Adipocyte (in vitro differentiated cells): ENCODE measurements around the gene MLLT6.

Experiments
- DNase-seq: peaks from one replicate; pipeline ENCODE4 v3.0.0-alpha.2; 2015; ENCODE audit warnings: low read depth
- H3K27me3 ChIP-seq: replicated peaks from 2 replicates; pipeline ENCODE4 v1.7.0; 2013; ENCODE audit warnings: mild to moderate bottlenecking, low read length, moderate library complexity; ENCODE audit not compliant: control insufficient read depth, insufficient read depth
- H3K36me3 ChIP-seq: 2 replicates; pipeline ENCODE4 v1.7.0; 2013; ENCODE audit warnings: low read length, mild to moderate bottlenecking, moderate library complexity; ENCODE audit not compliant: control insufficient read depth, insufficient read depth, severe bottlenecking
- H3K4me1 ChIP-seq: 2 replicates; pipeline ENCODE4 v1.7.0; 2013; ENCODE audit warnings: mild to moderate bottlenecking, low read length, moderate library complexity; ENCODE audit not compliant: control insufficient read depth, insufficient read depth
- H3K4me3 ChIP-seq: 2 replicates; pipeline ENCODE4 v1.7.0; 2013; ENCODE audit warnings: mild to moderate bottlenecking, low read length, moderate library complexity
- H3K9ac ChIP-seq: 2 replicates; pipeline ENCODE4 v1.7.0; 2013; ENCODE audit warnings: mild to moderate bottlenecking, low read length, moderate library complexity
- H3K9me3 ChIP-seq: 2 replicates; pipeline ENCODE4 v1.7.0; 2013; ENCODE audit warnings: mild to moderate bottlenecking, low read length, moderate library complexity; ENCODE audit not compliant: control insufficient read depth

MLLT6 gene

GRCh38 chr17:38742411-38743308 is 37.6 kb downstream of the MLLT6 start:
- peak; percentile 76 for DNase-seq
- H3K27me3 ChIP-seq = no peaks in the 10 kb centered on the region
- H3K9me3 ChIP-seq = no peaks in the 10 kb centered on the region
- peaks cover 22% of the 10 kb centered on the region for H3K36me3 ChIP-seq
- H3K9ac ChIP-seq = peak overlapping the region; percentile 29
- peaks cover 28% of the 10 kb centered on the region for H3K4me1 ChIP-seq
- H3K4me3 ChIP-seq = no peak overlapping the region

DNA sequence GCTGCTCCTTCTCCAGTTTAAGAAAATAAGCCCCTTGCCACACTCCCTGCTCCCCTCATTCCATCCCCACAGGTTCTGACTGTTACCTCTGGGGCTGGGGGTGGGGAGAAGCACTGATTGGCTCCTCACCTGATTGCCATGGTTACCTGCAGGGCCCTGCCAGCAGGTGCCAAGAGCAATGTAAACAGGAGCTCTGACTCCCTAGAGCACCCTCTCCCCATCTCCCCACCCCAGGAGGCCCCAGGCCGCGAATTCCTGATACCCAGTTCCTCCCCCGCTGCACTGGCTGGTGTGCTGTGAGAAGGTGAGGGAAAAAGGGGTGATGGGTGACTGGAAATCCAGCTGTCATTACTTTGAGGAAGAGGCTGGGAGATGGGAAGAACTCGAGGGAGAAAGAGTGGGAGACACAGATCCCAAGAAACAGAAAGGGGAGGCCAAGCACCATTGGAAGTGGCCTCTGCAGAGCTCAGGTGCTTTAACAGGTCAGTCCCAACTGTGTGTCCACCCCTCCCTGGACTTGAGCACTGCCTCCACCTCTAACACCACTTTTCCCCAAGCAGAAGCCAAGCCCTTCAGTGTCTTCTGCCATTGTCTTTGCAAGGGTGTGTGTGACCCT is 38.6 kb downstream of the MLLT6 start:
- no peak for DNase-seq
- Histone ChIP-seq H3K9ac (no peak overlapping the region), H3K27me3 (no peaks in the 10 kb centered on the region), H3K36me3 (peaks cover 14% of the 10 kb centered on the region), H3K9me3 (no peaks in the 10 kb centered on the region), H3K4me3 (no peak overlapping the region), H3K4me1 (peaks cover 32% of the 10 kb centered on the region)

GRCh38 chr17:38745545-38745944 is 40.5 kb downstream of the MLLT6 start:
- Histone ChIP-seq H3K4me1 (peaks cover 44% of the 10 kb centered on the region), H3K9me3 (no peaks in the 10 kb centered on the region), H3K36me3 (no peaks in the 10 kb centered on the region), H3K4me3 (no peak overlapping the region), H3K27me3 (no peaks in the 10 kb centered on the region), H3K9ac (no peak overlapping the region)
- no peak for DNase-seq

DNA sequence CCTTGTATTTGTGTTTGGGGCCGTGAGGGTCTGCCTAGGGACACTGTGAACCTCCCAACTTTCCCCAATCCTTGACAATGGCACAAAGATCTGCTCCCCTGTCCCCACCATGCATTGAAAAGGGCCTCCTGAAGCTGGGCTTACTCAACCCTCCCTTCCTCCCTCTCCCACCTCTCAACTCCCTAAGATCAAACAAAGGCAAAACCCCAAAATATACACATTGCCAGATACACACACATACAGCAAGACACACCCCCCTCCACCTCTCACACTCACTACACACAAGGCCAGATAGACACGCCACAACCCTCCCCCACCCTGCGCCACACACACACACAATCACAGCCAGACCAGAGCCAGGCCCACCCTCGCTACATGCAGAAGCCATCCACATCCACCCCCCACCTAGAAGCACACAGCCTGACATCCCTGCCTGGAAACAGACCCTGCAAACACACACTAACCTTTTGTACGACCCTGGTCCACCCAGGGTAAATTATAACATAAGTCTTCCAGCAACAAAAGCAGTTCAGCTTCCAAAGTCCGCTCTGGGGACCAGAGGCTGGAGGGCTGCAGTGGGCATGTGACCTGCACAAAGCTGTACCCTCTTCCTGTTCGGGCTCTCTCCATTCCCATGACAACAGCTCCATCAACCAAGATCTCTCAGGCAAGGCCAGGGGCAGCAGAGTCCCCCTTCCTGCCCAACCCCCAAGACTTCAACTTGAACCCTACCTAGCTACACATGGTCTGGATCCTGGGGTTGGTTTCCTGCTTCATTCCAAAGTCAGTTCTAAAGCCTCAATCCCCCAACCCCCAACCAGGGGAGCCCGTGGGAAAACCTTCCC is 41.2 kb downstream of the MLLT6 start:
- peaks cover 45% of the 10 kb centered on the region for H3K4me1 ChIP-seq
- peak overlapping the region; percentile 95 for H3K9ac ChIP-seq
- DNase-seq = no peak
- H3K9me3 ChIP-seq = no peaks in the 10 kb centered on the region
- peak overlapping the region; percentile 97 for H3K4me3 ChIP-seq
- H3K36me3 ChIP-seq = no peaks in the 10 kb centered on the region
- H3K27me3 ChIP-seq = no peaks in the 10 kb centered on the region

GRCh38 chr17:38746849-38747462 is 41.9 kb downstream of the MLLT6 start:
- Histone ChIP-seq H3K9me3 (no peaks in the 10 kb centered on the region), H3K4me3 (peak overlapping the region; percentile 97), H3K4me1 (peaks cover 45% of the 10 kb centered on the region), H3K27me3 (no peaks in the 10 kb centered on the region), H3K9ac (peak overlapping the region; percentile 95), H3K36me3 (no peaks in the 10 kb centered on the region)
- DNase-seq = peak; percentile 42

DNA sequence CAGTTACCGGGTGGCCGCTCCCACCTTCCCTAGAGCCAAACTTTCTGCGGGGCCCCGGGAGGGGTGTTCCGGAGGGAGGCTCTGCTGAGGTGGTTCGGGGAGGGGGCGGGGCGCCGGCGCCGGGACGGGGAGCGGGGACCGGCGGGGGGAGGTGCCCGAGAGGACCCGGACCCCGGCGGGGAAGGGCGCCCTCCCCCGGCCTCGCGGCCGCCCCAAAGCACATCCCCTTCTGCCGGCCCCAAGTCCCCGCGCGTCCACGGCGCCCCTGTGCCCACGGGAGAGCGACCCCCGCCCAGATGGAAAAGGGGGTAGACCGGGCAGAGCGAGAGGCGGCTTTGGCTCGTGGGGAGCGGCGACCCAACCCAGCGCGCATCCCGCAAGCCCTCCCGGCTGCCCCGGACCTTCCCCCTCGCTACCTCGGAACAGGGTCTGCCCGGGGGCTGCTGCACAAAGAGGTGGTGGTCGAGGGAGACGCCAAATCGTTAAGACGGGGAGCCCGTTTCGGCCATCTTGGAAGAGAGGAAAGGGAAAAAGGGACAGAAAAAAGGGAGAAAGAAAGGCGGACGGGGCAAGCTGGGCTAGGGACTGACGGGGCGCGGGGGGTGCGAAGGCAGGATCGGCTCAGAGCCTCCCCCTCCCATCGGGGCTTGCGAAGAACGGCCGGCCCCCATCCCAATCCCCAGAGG is 42.5 kb downstream of the MLLT6 start:
- Histone ChIP-seq H3K9ac (peak overlapping the region; percentile 95), H3K4me3 (peak overlapping the region; percentile 97)

DNA sequence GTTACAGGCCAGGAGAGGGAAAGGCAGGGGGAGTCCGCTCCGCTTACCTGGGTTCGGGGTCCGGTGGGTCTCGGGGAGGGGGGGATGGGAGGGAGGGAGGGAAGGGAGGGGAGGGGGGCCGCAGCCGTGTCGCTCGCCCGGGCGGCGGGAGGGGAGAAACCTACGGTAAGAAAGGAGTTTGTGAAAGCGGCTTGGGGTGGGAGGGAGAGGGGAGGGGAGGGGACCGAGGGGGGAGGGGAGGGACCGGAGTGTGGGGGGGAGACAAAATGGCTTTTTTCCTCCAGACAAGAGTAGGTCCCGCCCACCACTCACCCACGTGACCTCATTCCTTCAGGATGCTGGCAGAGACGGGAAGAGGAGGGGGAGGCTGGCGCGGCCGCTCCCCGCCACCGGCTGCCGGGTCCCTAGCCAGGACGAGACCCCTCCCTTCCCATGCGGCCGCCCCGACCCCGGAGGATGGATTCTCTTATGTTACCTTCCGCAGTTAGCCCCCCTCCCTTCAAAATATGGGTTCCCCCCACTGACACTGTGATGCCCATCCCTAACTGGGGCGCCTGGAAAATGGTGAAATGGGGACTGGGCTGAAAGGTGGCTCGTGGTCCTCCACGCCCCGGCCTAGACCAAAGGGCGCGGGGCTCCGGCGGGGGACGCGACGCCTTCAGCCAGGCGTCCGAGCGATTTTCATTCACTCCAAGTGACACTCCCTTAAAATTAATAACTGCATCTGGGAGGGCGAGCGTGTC is 43.2 kb downstream of the MLLT6 start, which contains the start of gene PCGF2:
TSS of gene PCGF2 (minus strand) at position 188 of the 743 bp plus-strand sequence. CDS start 7,934 bp downstream, outside the sequence.
- Histone ChIP-seq H3K4me3 (peak within 1 kb of the TSS; percentile 97), H3K27me3 (no peaks in the 10 kb centered on the region)

More for the DNA sequence above, 42.5 kb downstream of the MLLT6 start:
- Histone ChIP-seq H3K36me3 (no peaks in the 10 kb centered on the region), H3K27me3 (no peaks in the 10 kb centered on the region), H3K9me3 (no peaks in the 10 kb centered on the region), H3K4me1 (peaks cover 39% of the 10 kb centered on the region)
- peak; percentile 78 for DNase-seq

DNA sequence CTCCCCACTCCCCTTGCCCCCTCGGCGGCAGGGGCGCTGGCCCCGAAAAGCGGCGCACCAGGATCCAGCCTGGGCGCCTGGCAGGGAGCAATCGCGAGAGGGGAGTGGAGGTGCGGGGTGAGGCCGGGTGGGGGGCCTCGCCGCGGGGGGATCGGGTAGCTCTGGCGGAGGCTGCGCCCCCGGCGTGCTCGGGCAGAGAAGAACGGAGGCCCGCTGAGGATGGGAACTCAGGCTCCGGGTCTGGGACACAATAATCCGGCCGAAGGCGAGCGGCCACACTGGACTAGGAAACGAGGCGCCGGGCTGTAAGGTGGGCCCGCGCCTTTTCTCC is 43.8 kb downstream of the MLLT6 start:
- DNase-seq = no peak
- peak overlapping the region; percentile 82 for H3K9ac ChIP-seq
- H3K4me3 ChIP-seq = peak overlapping the region; percentile 81
- H3K27me3 ChIP-seq = no peaks in the 10 kb centered on the region
- no peaks in the 10 kb centered on the region for H3K9me3 ChIP-seq
- H3K36me3 ChIP-seq = no peaks in the 10 kb centered on the region
- peaks cover 41% of the 10 kb centered on the region for H3K4me1 ChIP-seq

More for the DNA sequence above, 43.2 kb downstream of the MLLT6 start, which contains the start of gene PCGF2:
- Histone ChIP-seq H3K36me3 (no peaks in the 10 kb centered on the region), H3K9ac (peak within 1 kb of the TSS; percentile 95), H3K9me3 (no peaks in the 10 kb centered on the region), H3K4me1 (peaks cover 36% of the 10 kb centered on the region)
- peak; percentile 94 for DNase-seq

- peak; percentile 70 for DNase-seq
These were observed 44.4 kb downstream of the MLLT6 start for GRCh38 chr17:38749223-38750043.

More at GRCh38 chr17:38749223-38750043, 44.4 kb downstream of the MLLT6 start:
- Histone ChIP-seq H3K27me3 (no peaks in the 10 kb centered on the region), H3K4me1 (peaks cover 44% of the 10 kb centered on the region), H3K4me3 (peak overlapping the region; percentile 81), H3K9ac (peak overlapping the region; percentile 82), H3K9me3 (no peaks in the 10 kb centered on the region), H3K36me3 (peaks cover 3% of the 10 kb centered on the region)
